T-helper 9 cell (primary cell): ENCODE measurements around the gene KCNJ1.

Experiments
- DNase-seq: peaks from one replicate; pipeline ENCODE4 v3.0.0-alpha.2; 2020

Gene KCNJ1

GRCh38 chr11:128846985-128847384 is 20.1 kb downstream of the KCNJ1 start:
- no peak for DNase-seq

GRCh38 chr11:128845334-128845780 is 21.7 kb downstream of the KCNJ1 start:
- DNase-seq = no peak

- DNase-seq = no peak
Measured at GRCh38 chr11:128843198-128843785, 23.8 kb downstream of the KCNJ1 start.

GRCh38 chr11:128841461-128842072 is 25.5 kb downstream of the KCNJ1 start:
- no peak for DNase-seq

GRCh38 chr11:128840783-128841182 is 26.3 kb downstream of the KCNJ1 start:
- no peak for DNase-seq

- DNase-seq = no peak
Measured at GRCh38 chr11:128840137-128840536, 27.0 kb downstream of the KCNJ1 start.

- DNase-seq = no peak
Measured at GRCh38 chr11:128839081-128839480, 28.0 kb downstream of the KCNJ1 start.

GRCh38 chr11:128837627-128838026 is 29.5 kb downstream of the KCNJ1 start:
- DNase-seq = no peak

- DNase-seq = no peak
Measured at GRCh38 chr11:128835741-128836430, 31.2 kb downstream of the KCNJ1 start.

- DNase-seq = no peak
Measured at GRCh38 chr11:128834157-128834556, 32.9 kb downstream of the KCNJ1 start.

- DNase-seq = no peak
Measured at GRCh38 chr11:128832121-128832497, 35.0 kb downstream of the KCNJ1 start.

GRCh38 chr11:128831174-128832120 is 35.6 kb downstream of the KCNJ1 start:
- peak; percentile 89 for DNase-seq

- DNase-seq = no peak
Measured at GRCh38 chr11:128830290-128831173, 36.6 kb downstream of the KCNJ1 start.

- DNase-seq = no peak
Measured at GRCh38 chr11:128828350-128828749, 38.7 kb downstream of the KCNJ1 start.

GRCh38 chr11:128827191-128827893 is 39.8 kb downstream of the KCNJ1 start:
- no peak for DNase-seq

- DNase-seq = no peak
Measured at GRCh38 chr11:128825050-128825784, 41.9 kb downstream of the KCNJ1 start.

GRCh38 chr11:128824191-128825049 is 42.7 kb downstream of the KCNJ1 start:
- DNase-seq = no peak

GRCh38 chr11:128823753-128824152 is 43.3 kb downstream of the KCNJ1 start:
- DNase-seq = no peak

GRCh38 chr11:128822130-128822529 is 45.0 kb downstream of the KCNJ1 start:
- DNase-seq = no peak

- no peak for DNase-seq
Measured at GRCh38 chr11:128821556-128821955, 45.5 kb downstream of the KCNJ1 start.
